NK-92 (cell line): ENCODE data around the gene WFDC10A.
"Not testable (repeated sequence)": the region's sequence is repeated elsewhere in the genome, so short reads cannot be mapped to it uniquely, and the experiment has no call there.

Experiments
- DNase-seq: peaks from one replicate; lab custom pipeline; 2025; ENCODE audit not compliant: unreplicated experiment; lab: John Stamatoyannopoulos, UW

WFDC10A gene

GRCh38 chr20:45629496-45630100, at the start of gene WFDC10A:
TSS of gene WFDC10A (plus strand) at chr20:45629739. CDS start at chr20:45629814, 75 bp downstream.
- DNase-seq = no peak

- no peak for DNase-seq
These were observed 47.8 kb upstream of the WFDC10A start for GRCh38 chr20:45581702-45582101.

- no peak for DNase-seq
These were observed 46.0 kb upstream of the WFDC10A start for GRCh38 chr20:45583502-45583901.

DNA sequence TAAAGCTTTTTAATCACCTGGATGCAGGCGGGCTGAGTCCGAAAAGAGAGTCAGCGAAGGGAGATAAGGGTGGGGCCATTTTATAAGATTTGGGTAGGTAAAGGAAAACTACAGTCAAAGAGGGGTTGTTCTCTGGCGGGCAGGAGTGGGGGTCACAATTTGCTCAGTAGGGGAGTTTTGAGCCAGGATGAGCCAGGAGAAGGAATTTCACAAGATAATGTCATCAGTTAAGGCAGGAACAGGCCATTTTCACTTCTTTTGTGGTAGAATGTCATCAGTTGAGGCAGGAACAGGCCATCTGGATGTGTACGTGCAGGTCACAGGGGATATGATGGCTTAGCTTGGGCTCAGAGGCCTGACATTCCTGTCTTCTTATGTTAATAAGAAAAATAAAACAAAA, 45.2 kb upstream of the WFDC10A start:
- DNase-seq = not testable (repeated sequence)

DNA sequence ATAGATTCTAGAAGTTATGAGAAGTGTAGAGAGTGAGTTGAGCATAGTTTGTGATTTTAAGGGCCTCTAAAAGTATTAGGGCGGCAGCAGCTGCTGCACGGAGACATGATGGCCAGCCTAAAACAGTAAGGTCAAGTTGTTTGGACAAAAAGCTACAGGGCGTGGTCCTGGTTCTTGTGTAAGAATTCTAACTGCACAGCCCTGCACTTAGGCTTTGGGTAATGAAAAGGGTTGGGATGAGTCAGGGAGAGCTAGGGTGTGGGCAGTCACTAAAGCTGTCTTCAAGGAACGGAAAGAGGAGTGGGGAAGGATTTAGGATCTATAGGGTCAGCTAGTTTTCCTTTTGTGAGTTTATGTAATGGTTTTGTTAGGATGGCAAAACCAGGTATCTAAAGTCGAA, 43.6 kb upstream of the WFDC10A start:
- DNase-seq = not testable (repeated sequence)

DNA sequence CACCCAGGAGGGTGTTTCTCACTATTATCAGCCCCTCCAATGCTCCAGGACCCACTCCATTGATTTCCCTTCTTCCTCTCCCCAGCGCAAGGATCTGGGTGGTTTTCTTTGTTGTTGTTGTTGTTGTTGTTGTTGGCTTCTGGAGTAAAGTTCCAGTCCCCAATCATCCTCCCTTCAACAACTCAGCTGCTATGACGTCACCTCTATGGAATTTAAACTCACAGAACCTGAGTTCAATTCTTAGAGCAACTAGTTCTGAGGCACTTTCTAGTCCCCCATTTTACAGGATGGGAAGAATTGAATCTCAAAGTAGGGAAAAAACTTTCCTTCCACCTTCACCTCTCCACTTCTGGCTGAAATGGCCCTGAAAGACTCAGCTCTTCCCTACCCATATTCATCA, 40.7 kb upstream of the WFDC10A start:
- DNase-seq = no peak

DNA sequence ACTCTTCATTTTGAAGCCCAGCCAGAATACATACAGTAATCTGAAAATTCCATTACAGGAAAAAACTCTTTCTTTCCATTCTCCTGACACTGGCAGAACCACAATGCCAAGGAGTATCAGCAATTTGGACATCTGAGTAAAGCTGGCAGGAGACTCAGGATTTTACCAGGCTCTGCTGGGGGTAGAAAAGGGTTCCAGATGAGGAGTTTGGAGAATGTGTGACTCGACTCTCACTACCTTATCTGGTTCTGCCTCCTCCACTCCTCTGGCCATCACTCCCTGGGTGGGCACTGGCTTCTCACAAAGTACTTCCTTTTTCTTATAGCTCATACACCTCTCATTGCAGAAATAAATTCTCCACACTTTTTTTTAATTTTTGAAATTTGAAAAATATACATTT, 39.8 kb upstream of the WFDC10A start:
- DNase-seq = no peak

- DNase-seq = no peak
These were observed 36.9 kb upstream of the WFDC10A start for GRCh38 chr20:45592574-45593189.

GRCh38 chr20:45593498-45593897, 36.0 kb upstream of the WFDC10A start:
- no peak for DNase-seq

- no peak for DNase-seq
These were observed 34.3 kb upstream of the WFDC10A start for GRCh38 chr20:45595235-45595634.

- no peak for DNase-seq
These were observed 21.7 kb upstream of the WFDC10A start for GRCh38 chr20:45607810-45608209.

GRCh38 chr20:45611054-45611453, 18.5 kb upstream of the WFDC10A start:
- no peak for DNase-seq

DNA sequence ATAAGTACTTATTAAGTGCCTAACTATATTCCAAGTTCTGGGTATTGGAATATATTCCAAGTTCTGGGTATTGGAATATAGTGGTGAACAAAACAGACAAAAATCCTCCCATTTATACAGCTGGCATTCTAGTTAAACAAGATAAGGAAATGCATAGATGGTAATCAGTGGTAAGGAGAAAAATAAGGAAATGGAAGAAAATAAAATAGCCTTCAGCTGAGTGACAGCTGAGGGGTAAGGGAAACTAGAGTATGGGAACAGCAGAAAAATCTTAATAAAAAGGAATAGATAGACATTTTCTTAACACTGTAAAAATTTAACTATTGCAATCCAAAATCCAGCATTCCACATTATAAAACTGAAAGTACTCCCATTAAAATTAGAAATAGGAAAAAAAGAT, 17.2 kb upstream of the WFDC10A start:
- DNase-seq = no peak

GRCh38 chr20:45617591-45617990, 11.9 kb upstream of the WFDC10A start:
- DNase-seq = no peak

- no peak for DNase-seq
These were observed 7.9 kb upstream of the WFDC10A start for GRCh38 chr20:45621593-45621992.

DNA sequence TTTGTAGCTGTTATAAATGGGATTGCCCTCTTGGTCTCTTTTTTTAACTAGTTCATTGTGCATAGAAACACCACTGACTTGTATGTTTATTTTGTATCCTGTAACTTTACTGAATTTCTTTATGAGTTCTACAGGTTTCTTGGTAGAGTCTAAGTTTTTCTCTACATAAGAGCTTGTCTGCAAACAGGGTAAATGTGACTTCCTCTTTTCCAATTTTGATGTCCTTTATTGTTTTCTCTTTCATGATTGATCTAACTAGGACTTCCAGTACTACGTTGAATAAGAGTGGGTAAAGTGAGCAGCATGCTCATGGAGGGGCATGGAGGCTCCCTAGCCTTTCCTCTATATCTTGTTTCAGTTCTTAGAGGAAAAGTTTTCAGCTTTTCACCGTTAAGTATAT, 3.0 kb upstream of the WFDC10A start:
- DNase-seq = no peak

DNA sequence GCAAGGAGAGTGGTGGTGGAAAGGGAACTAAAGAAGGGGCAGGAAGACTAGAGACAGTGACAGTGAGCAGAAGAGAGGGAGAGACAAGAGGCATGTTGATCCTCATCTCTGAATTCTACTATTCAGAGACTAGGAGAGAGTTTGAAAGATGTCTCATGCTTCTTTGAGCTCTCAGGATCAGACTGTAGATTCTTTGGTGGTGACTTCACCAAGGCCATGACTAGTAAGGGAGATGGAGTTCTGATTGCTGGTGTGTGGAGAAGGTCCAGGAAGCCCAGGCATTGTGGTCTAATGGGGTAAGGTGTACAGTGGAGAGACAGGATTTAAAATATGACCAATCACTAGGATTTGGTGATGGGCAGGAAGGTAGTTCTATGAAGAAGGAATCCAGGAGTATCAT, 832 bp downstream of the WFDC10A start:
- no peak for DNase-seq

DNA sequence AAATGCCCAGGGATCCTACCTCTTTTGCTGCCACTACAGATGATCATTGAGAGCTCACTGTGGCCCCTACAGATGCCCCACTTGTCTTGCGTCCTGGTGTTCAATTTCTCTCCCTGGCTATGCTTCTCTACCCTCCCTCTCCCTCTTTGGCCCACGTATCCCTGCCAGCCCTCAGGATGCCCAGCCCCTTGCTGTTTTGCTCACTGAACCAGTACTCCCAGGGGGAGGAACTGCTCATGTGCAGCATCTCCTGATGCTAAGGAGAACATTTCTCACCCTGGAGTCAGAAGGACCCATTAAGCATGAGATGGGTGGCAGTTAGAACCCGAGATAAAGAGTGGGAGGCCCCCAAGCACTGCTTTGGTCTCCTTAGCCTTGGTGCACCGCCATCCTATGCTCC, 1.6 kb downstream of the WFDC10A start, which contains the start of gene WFDC9:
WFDC9 (minus strand) TSS at position 101 of the 400 bp plus-strand sequence. CDS start 21,103 bp downstream, outside the sequence.
- no peak for DNase-seq

- no peak for DNase-seq
These were observed 7.0 kb downstream of the WFDC10A start for GRCh38 chr20:45636513-45636912.

DNA sequence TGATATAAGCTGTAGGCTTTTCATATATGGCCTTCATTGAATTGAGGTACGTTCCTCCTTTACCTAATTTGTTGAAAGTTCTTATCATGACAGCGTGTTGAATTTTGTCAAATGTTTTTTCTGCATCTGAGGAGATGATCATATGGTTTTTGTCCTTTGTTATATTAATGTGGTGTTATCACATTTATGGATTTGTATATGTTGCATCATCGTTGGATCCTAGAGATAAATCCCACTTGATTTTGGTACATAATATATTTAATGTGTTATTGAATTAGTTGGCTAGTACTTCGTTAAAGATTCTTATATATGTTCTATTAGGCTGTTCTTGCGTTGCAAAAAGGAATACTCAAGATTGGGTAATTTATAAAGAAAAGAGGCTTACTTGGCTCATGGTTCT, 10.1 kb downstream of the WFDC10A start:
- DNase-seq = no peak

- not testable (repeated sequence) for DNase-seq
These were observed 11.5 kb downstream of the WFDC10A start for GRCh38 chr20:45641076-45641475.

- not testable (repeated sequence) for DNase-seq
These were observed 16.3 kb downstream of the WFDC10A start for GRCh38 chr20:45645869-45646268.

GRCh38 chr20:45646875-45647274, 17.3 kb downstream of the WFDC10A start:
- no peak for DNase-seq
